KOPT-K1 (cell line): Measurements from ENCODE around the gene DKKL1.

ENCODE experiments used
- H3K27ac ChIP-seq: fragments of 200-600 bp; sonication (generic); 2 replicates; pipeline ENCODE4 v1.5.1; 2016; ENCODE audit warnings: antibody characterized with exemption, mild to moderate bottlenecking, low read depth, low read length; ENCODE audit not compliant: poor library complexity, severe bottlenecking
- H3K36me3 ChIP-seq: fragments of 200-600 bp; sonication (generic); 2 replicates; pipeline ENCODE4 v1.5.1; 2017; ENCODE audit warnings: antibody characterized with exemption, mild to moderate bottlenecking, low read length, moderate library complexity; ENCODE audit not compliant: insufficient read depth
- H3K9me3 ChIP-seq: fragments of 200-600 bp; sonication (generic); 2 replicates; pipeline ENCODE4 v1.5.1; 2017; ENCODE audit warnings: antibody characterized with exemption, low read length, mild to moderate bottlenecking; ENCODE audit not compliant: insufficient read depth, poor library complexity, severe bottlenecking

Gene DKKL1

GRCh38 chr19:49414256-49414655, 50.6 kb downstream of the DKKL1 start:
- H3K27ac ChIP-seq: no peak overlapping the region
- H3K36me3 ChIP-seq: no peaks in the 10 kb centered on the region
- H3K9me3 ChIP-seq: no peaks in the 10 kb centered on the region

DNA sequence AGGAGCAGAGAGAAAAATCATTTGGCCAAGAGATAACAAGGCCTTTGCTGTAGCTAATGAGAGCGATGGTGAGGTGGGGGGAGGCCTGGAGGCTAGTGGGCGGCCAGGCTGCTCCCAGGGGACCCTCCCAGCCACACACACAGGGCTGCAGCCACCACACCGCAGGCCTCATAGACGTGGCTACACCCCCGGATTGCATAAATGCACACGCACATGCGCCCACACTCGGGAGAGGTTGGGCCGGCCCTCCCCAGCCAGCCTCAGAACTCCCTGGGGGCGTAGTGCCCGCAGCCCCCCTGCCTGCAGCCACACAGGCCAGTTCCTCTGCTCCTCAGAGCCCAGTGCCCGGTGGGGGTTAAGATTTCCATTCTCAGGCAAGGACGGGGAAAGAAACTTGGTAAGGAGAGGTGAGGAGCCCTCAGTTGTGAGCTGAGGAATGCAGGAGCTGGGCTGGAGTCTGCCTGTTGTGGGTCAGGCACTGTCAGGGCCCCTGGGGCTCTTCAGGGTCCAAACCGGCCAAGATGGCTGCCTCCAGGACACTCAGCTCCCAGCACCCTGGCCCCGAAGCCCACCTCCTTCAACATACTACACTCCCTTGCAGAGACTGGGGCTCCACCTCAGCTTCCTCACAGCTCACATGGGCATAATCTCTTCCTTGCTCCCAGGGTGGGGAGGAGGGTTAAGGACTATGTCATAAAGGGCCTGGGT, 51.6 kb downstream of the DKKL1 start:
- Histone ChIP-seq H3K27ac (no peak overlapping the region), H3K9me3 (no peaks in the 10 kb centered on the region), H3K36me3 (no peaks in the 10 kb centered on the region)

GRCh38 chr19:49415810-49416200, 52.1 kb downstream of the DKKL1 start:
- Histone ChIP-seq H3K9me3 (no peaks in the 10 kb centered on the region), H3K36me3 (no peaks in the 10 kb centered on the region), H3K27ac (no peak overlapping the region)

- Histone ChIP-seq H3K9me3 (no peaks in the 10 kb centered on the region), H3K36me3 (no peaks in the 10 kb centered on the region), H3K27ac (no peak overlapping the region)
These were observed 53.4 kb downstream of the DKKL1 start for GRCh38 chr19:49417088-49417487.

GRCh38 chr19:49418511-49418910, 54.8 kb downstream of the DKKL1 start:
- no peak overlapping the region for H3K27ac ChIP-seq
- no peaks in the 10 kb centered on the region for H3K9me3 ChIP-seq
- no peaks in the 10 kb centered on the region for H3K36me3 ChIP-seq

DNA sequence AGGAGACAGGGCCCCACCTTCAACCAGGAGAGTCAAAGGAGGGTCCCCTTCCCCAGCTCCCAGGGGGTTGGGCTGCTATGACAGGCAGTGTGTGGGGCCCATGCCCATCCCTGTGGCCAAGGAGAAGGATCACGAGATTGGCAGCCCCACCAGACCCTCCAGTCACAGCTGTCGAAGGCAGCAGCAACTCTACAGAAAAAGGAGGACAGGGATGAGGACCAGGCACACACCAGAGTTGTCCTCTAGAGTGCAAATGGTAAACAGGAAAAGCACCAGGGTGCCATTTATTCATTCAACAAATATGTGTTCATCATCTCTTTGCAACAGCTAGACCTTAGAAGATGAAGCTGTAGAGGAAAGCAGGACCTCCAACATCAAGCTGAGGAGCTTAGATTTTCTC, 55.5 kb downstream of the DKKL1 start:
- Histone ChIP-seq H3K9me3 (no peaks in the 10 kb centered on the region), H3K36me3 (no peaks in the 10 kb centered on the region), H3K27ac (no peak overlapping the region)

DNA sequence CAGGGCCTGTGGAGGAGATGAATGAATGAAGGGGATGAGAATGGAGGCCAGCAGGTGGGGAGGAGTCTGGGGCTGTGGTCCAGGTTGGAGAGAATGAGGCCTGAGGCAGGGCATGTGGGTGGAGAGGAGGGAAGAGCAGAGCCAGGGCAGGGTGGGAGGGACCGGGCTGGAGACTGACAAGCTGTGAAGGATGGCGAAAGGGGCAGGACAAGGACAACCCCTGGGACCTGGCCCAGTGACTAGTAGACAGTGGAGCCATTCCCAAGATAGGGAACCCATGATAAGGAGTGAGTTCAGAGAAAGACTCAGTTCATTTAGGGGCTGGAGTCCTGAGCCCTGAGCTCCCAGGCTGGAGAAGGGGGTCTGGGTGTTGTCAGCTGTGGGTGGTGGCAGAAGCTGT, 56.5 kb downstream of the DKKL1 start:
- Histone ChIP-seq H3K9me3 (no peaks in the 10 kb centered on the region), H3K36me3 (no peaks in the 10 kb centered on the region), H3K27ac (no peak overlapping the region)

DNA sequence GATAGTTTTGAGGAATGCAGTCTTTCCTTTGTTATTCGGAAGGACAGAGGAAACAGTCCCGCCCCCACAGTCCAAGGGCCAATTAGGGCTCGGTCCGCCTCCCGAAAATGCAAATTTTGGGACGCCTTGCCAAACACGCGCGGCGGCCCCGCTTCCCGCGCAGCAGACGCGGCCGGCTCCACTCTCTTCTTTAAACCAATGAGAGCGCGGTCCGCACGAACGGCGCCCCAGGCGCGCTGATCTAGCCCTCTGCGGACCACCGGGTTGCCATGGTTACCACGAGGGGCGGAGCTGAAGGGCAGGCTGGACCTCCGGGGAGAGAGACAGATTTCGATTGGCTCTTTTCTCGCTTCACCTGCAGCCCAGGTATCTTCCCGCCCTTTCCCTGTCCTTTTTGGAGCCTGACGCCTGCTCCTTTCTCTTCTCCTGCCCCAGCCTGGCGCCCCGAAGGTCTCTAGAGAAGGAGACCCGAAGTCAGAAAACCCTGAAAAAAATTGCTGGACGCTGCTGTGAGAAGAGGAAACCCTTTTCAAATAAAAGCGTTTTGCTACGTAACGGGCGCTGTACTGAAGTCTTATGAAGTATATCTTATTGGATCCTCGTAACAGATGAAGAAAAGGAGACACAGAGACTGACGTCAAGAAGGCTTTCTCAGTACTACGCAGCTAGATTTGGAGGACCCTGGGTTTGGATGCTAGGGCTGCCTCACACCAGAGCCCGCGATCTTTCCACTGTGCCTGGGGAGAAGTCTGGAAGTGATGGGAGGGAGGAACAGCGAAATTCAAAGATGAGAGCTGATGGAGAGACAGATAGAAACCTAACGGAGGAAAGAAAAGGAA, 57.6 kb downstream of the DKKL1 start:
- no peaks in the 10 kb centered on the region for H3K36me3 ChIP-seq
- H3K27ac ChIP-seq: no peak overlapping the region
- H3K9me3 ChIP-seq: no peaks in the 10 kb centered on the region

- Histone ChIP-seq H3K9me3 (no peaks in the 10 kb centered on the region), H3K27ac (no peak overlapping the region), H3K36me3 (no peaks in the 10 kb centered on the region)
These were observed 58.2 kb downstream of the DKKL1 start for GRCh38 chr19:49421878-49422202.

DNA sequence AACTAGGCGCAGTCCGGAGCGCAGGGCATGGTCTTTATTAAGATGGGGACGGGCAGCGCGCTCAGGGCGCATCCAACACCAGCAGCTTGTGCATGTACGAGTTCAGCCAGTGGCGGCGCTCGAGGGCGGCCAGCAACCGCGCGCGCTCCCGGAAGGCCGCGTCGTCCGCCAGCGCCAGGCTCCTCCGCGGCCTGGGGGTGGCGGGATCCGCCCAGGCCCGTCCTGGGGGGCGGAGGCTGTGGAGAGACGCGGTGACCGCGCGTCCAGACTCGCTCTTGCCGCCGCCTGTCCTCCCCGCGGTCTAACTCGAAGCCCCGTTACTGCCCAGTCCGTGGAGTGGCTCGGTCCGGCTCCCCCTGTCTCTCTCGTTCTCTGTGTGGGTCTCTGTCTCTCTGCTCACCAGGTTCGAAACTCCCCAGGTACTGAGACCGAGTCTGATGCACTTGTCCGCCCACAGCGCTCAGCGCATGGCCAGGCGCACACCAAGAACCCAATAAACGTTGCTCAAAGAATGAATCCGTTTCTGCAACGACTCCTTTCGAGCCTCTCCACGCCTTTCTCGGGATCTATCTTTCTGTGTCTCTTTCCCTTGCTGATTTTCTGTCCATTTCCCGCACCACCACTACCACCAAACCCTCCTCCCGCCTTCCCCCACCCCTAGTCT, 58.9 kb downstream of the DKKL1 start:
- Histone ChIP-seq H3K36me3 (no peaks in the 10 kb centered on the region), H3K9me3 (no peaks in the 10 kb centered on the region), H3K27ac (no peak overlapping the region)

DNA sequence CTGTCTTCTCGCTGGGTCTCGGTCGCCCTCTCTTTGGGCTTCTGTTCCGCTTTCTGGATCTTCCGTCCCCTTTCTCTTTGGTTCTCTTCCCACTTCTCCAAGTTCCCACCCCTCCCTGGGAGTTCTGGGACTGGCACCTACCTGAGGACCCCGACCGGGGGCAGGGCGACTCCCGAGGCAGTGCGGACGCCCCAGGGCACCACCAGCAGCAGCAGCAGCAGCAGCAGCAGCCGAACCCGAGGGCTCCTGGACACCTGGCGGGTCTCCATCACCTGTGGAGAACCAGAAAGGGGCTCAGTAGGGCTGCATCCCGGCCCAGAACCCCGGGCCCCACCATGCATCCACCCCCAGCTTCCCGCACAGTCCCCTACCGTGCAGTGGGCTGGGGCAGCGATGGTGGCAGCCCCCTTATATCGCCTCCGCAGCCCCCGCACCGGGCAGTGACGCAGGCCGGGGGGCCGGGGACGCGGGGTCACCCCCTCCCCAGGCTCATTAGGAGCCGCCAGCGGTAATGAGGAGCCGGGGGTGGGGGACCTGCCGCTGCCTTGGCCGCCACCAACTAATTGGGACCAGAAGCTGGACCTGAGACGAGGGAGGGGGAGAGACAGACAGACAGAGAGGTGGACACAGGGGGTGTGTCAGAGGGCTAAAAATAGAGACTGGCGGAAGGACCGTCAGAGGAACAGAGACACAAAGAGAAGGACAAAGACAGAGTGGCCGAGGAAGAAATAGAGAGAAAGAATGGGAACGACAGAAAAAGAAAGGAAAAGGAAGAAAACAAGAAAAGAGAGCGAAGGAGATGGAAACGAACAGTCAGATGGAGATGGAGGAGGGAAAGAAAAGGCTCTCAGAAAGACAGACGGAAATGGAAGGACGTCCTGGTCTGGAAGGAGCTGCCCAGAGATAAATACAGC, 59.7 kb downstream of the DKKL1 start, which contains the start of gene PTH2:
PTH2 (minus strand) TSS at position 371 of the 914 bp plus-strand sequence; CDS start at position 269, 102 bp downstream.
- no peaks in the 10 kb centered on the region for H3K36me3 ChIP-seq
- no peaks in the 10 kb centered on the region for H3K9me3 ChIP-seq
- no peak within 1 kb of the TSS for H3K27ac ChIP-seq

- Histone ChIP-seq H3K36me3 (no peaks in the 10 kb centered on the region), H3K9me3 (no peaks in the 10 kb centered on the region), H3K27ac (no peak overlapping the region)
These were observed 60.3 kb downstream of the DKKL1 start for GRCh38 chr19:49423985-49424303.
